ENCODE results near the gene CHCHD3. TPM values are rescaled to one million over a fixed set of nuclear protein-coding genes. Genes with fewer than 3 reads are reported as not detected.
A peak's percentile ranks its signal among the peaks of the same experiment; 100 is the strongest.

The CHCHD3 gene
- total RNA-seq, 2 experiments from 2014 or later: 83.5 to 83.8 TPM

- no peaks in the 10 kb centered on the region for H3K9me2 ChIP-seq (ENCODE audit: insufficient read depth, low read length)
- no peak overlapping the region for H3K4me3 ChIP-seq (ENCODE audit: low read depth, low read length, poor library complexity, severe bottlenecking)
- H3K79me2 ChIP-seq (ENCODE audit: insufficient read depth, low read depth, low read length): no peaks in the 10 kb centered on the region
- intact Hi-C loops (cut with micrococcal nuclease; ENCODE audit: unreplicated experiment): no loop called here
- H2AFZ ChIP-seq (ENCODE audit: low read length): no peak overlapping the region
- ChIA-PET POLR2A (no interaction called here), CTCF (ENCODE audit: unreplicated experiment) (no interaction called here)
- no peak overlapping the region for H3K27ac ChIP-seq (ENCODE audit: low read depth, low read length, poor library complexity, severe bottlenecking)
- no peak for TF ChIP-seq EZH2phosphoT487 (IDR thresholded peaks at IDR 0.05; ENCODE audit: borderline replicate concordance, low read depth, low read length)
- TF ChIP-seq CTCF (conservative IDR thresholded peaks at IDR 0.05; ENCODE audit: low read length): no peak
- H3K4me1 ChIP-seq (ENCODE audit: insufficient read depth, low read length, poor library complexity, severe bottlenecking): peaks cover 20% of the 10 kb centered on the region
- H4K20me1 ChIP-seq (ENCODE audit: insufficient read depth, low read length): no peaks in the 10 kb centered on the region
- H3K9me3 ChIP-seq (ENCODE audit: low read length): no peaks in the 10 kb centered on the region
- peaks cover 18% of the 10 kb centered on the region; the same call in 1 of the 2 replicates for H3K36me3 ChIP-seq (ENCODE audit: insufficient read depth, low read length)
- H3K4me2 ChIP-seq (ENCODE audit: low read length): no peak overlapping the region
- BruUV-seq (replicated peaks): no TSS peak
- no peak for DNase-seq (ENCODE audit: low spot score)
Measured at GRCh38 chr7:132780822-132781221, 301.1 kb downstream of the CHCHD3 start.

- intact Hi-C loops (cut with micrococcal nuclease; ENCODE audit: unreplicated experiment): no loop called here
- H3K9me2 ChIP-seq (ENCODE audit: insufficient read depth, low read length): no peaks in the 10 kb centered on the region
- peaks cover 10% of the 10 kb centered on the region; the same call in 1 of the 2 replicates for H3K36me3 ChIP-seq (ENCODE audit: insufficient read depth, low read length)
- BruUV-seq (replicated peaks): no TSS peak
- H3K27ac ChIP-seq (ENCODE audit: low read depth, low read length, poor library complexity, severe bottlenecking): peak overlapping the region; percentile 7
- CTCF ChIA-PET (ENCODE audit: unreplicated experiment): no interaction called here
- H3K4me1 ChIP-seq (ENCODE audit: insufficient read depth, low read length, poor library complexity, severe bottlenecking): peaks cover 20% of the 10 kb centered on the region
- no peaks in the 10 kb centered on the region for H4K20me1 ChIP-seq (ENCODE audit: insufficient read depth, low read length)
- no peaks in the 10 kb centered on the region for H3K9me3 ChIP-seq (ENCODE audit: low read length)
- H3K4me2 ChIP-seq (ENCODE audit: low read length): peak overlapping the region; percentile 41
- TF ChIP-seq EZH2phosphoT487 (IDR thresholded peaks at IDR 0.05; ENCODE audit: borderline replicate concordance, low read depth, low read length) (no peak), CTCF (conservative IDR thresholded peaks at IDR 0.05; ENCODE audit: low read length) (no peak)
- H3K4me3 ChIP-seq (ENCODE audit: low read depth, low read length, poor library complexity, severe bottlenecking): no peak overlapping the region
- POLR2A ChIA-PET: no interaction called here
- DNase-seq (ENCODE audit: low spot score): peak; percentile 35
- no peak overlapping the region for H2AFZ ChIP-seq (ENCODE audit: low read length)
- no peaks in the 10 kb centered on the region for H3K79me2 ChIP-seq (ENCODE audit: insufficient read depth, low read depth, low read length)
Measured at GRCh38 chr7:132779164-132779563, 302.7 kb downstream of the CHCHD3 start.

GRCh38 chr7:132778761-132779160 is 303.1 kb downstream of the CHCHD3 start:
- ChIA-PET CTCF (ENCODE audit: unreplicated experiment) (no interaction called here), POLR2A (no interaction called here)
- no peak overlapping the region for H3K4me3 ChIP-seq (ENCODE audit: low read depth, low read length, poor library complexity, severe bottlenecking)
- peak; percentile 11 for DNase-seq (ENCODE audit: low spot score)
- no peaks in the 10 kb centered on the region for H3K9me3 ChIP-seq (ENCODE audit: low read length)
- peak overlapping the region; percentile 41 for H3K4me2 ChIP-seq (ENCODE audit: low read length)
- no TSS peak for BruUV-seq (replicated peaks)
- H3K79me2 ChIP-seq (ENCODE audit: insufficient read depth, low read depth, low read length): no peaks in the 10 kb centered on the region
- H2AFZ ChIP-seq (ENCODE audit: low read length): no peak overlapping the region
- peak overlapping the region; percentile 7 for H3K27ac ChIP-seq (ENCODE audit: low read depth, low read length, poor library complexity, severe bottlenecking)
- peaks cover 20% of the 10 kb centered on the region for H3K4me1 ChIP-seq (ENCODE audit: insufficient read depth, low read length, poor library complexity, severe bottlenecking)
- peaks cover 6% of the 10 kb centered on the region; the same call in 1 of the 2 replicates for H3K36me3 ChIP-seq (ENCODE audit: insufficient read depth, low read length)
- TF ChIP-seq CTCF (conservative IDR thresholded peaks at IDR 0.05; ENCODE audit: low read length) (no peak), EZH2phosphoT487 (IDR thresholded peaks at IDR 0.05; ENCODE audit: borderline replicate concordance, low read depth, low read length) (no peak)
- no peaks in the 10 kb centered on the region for H4K20me1 ChIP-seq (ENCODE audit: insufficient read depth, low read length)
- intact Hi-C loops (cut with micrococcal nuclease; ENCODE audit: unreplicated experiment): no loop called here
- no peaks in the 10 kb centered on the region for H3K9me2 ChIP-seq (ENCODE audit: insufficient read depth, low read length)
